GM12892 (cell line): ENCODE results near the gene ANK3.

Experiments used
- POLR2A ChIP-seq: IDR thresholded peaks from 2 replicates; pipeline ENCODE4 v1.6.1; 2011; ENCODE audit warnings: low read depth, low read length, control low read depth
- POLR2AphosphoS5 ChIP-seq: IDR thresholded peaks from 2 replicates; pipeline ENCODE4 v1.6.1; 2011; ENCODE audit warnings: low read depth, low read length, control low read depth
- TAF1 ChIP-seq: IDR thresholded peaks from 2 replicates; pipeline ENCODE4 v1.6.1; 2011; ENCODE audit warnings: low read depth, mild to moderate bottlenecking, control low read depth, low read length, borderline replicate concordance

- TF ChIP-seq POLR2A (no peak), POLR2AphosphoS5 (no peak), TAF1 (no peak)
These were observed 27.3 kb upstream of the ANK3 start for GRCh38 chr10:60417024-60417423.
